ENCODE measurements around the gene CCDC33.

Gene CCDC33

DNA sequence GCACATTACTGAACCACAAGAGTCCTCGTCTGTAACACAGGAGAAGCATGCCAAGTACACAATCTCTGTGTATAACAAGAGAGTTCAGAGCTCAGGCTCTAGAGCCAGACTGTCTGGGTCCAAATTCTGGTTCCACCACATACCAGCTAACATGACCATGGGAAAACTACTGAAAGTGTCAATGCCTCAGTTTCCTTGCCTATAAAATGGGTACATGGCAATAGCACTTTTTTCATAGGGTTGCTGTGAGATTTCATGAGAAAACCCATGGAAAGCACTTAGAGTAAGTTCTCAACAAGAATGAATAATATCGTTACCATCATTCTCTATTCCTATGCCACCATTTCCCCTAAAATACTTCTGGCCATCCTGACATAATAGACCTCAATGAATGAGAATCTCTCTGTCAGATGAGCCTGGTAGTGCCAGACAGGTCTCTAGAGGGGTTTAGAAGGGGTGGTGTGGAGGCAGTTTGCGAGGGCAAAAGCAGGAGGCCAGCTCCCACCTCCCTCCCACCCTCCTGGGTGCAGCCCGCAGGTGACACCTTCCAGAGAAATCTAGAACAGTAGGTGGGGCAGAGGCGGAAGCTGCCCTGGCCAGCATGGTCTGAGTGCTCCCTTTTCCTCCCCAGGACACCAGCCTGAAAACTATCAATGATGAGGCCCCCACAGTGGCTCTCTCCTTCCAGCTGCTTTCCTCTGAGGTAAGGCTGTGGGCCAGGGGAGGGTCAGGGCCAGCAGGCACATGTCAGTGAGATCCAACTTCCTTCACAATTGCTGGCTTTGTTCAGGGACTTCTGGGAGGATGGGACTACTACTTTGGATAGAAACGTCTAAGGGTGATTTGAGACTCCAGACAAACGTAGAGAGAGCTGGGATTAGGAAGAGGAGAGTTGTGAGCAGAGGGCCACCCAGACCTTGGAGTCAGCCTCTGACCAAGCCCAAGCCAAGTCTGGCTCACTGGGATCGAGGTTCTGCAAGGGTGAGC is 45.3 kb downstream of the CCDC33 start:
- DNase-seq (ENCODE audit: insufficient read length, low spot score) (no peak), FAIRE-seq (no peak)
- TF ChIP-seq, protein P1, sequence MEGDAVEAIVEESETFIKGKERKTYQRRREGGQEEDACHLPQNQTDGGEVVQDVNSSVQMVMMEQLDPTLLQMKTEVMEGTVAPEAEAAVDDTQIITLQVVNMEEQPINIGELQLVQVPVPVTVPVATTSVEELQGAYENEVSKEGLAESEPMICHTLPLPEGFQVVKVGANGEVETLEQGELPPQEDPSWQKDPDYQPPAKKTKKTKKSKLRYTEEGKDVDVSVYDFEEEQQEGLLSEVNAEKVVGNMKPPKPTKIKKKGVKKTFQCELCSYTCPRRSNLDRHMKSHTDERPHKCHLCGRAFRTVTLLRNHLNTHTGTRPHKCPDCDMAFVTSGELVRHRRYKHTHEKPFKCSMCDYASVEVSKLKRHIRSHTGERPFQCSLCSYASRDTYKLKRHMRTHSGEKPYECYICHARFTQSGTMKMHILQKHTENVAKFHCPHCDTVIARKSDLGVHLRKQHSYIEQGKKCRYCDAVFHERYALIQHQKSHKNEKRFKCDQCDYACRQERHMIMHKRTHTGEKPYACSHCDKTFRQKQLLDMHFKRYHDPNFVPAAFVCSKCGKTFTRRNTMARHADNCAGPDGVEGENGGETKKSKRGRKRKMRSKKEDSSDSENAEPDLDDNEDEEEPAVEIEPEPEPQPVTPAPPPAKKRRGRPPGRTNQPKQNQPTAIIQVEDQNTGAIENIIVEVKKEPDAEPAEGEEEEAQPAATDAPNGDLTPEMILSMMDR (IDR thresholded peaks at IDR 0.05; ENCODE audit: insufficient read depth, missing control alignments), result no peak

DNA sequence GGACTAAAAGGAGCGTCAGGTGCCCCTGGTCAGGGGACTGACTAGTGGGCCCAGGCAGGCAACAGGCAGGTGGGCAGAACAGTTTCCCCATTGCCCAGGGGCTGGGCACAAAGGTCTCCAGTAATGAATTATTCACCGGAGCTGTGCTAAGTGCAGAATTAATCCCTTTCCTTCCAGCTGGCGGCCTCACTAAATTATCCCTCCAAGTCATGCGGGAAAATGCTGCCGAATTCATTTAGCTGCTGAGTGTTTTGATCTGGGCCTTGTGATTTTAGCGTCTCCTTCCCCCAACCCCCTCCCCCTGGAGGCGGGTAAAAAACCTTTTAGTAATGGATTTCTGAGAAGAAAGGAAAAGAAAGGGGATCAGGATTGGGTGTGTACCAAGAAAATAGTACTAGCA is 47.2 kb downstream of the CCDC33 start:
- FAIRE-seq (no peak), DNase-seq (ENCODE audit: insufficient read length, low spot score) (peak; percentile 72)
- TF ChIP-seq, protein P1 (IDR thresholded peaks at IDR 0.05; ENCODE audit: insufficient read depth, missing control alignments), result no peak

DNA sequence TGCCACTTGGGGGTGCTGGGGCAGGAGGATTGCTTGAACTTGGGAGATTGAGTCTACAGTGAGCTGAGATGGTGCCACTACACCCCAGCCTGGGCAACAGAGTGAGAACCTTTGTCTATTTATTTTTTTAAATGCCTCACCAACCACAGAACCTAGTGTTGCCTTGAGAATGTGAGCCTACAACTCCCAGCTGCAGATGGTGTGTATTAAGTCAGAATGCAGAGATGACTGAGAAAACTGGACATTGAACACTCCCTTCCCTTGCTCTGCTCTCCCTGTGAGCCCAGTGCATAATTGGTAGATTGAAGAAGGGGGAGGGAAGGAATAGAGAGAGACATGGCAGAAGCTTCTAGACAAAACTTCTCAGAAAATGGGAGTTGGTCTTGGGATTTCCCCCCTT is 53.5 kb downstream of the CCDC33 start:
- DNase-seq (ENCODE audit: insufficient read length, low spot score) (no peak), FAIRE-seq (no peak)
- TF ChIP-seq, protein P1 (IDR thresholded peaks at IDR 0.05; ENCODE audit: insufficient read depth, missing control alignments), result no peak

DNA sequence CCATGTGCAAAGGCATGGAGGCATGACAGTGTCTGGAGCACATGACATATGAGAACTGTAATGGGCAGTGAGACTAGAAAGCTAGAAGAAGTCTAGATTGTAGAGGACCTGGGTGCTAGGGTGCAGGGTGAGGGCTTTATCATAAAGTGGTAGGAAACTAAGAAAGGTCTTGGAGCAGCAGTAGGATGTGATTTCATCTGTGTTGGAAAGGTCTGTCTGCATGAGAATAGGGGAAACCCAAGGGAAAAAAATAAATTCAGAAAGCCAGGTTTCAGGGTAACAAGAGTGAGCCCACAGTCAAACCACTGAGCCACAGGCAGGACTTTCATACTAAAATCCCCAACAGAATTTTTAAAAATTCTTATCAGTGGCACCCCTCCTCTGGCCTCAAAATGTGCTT is 54.5 kb downstream of the CCDC33 start:
- FAIRE-seq (no peak), DNase-seq (ENCODE audit: insufficient read length, low spot score) (no peak)
- TF ChIP-seq, protein P1 (IDR thresholded peaks at IDR 0.05; ENCODE audit: insufficient read depth, missing control alignments), result no peak

DNA sequence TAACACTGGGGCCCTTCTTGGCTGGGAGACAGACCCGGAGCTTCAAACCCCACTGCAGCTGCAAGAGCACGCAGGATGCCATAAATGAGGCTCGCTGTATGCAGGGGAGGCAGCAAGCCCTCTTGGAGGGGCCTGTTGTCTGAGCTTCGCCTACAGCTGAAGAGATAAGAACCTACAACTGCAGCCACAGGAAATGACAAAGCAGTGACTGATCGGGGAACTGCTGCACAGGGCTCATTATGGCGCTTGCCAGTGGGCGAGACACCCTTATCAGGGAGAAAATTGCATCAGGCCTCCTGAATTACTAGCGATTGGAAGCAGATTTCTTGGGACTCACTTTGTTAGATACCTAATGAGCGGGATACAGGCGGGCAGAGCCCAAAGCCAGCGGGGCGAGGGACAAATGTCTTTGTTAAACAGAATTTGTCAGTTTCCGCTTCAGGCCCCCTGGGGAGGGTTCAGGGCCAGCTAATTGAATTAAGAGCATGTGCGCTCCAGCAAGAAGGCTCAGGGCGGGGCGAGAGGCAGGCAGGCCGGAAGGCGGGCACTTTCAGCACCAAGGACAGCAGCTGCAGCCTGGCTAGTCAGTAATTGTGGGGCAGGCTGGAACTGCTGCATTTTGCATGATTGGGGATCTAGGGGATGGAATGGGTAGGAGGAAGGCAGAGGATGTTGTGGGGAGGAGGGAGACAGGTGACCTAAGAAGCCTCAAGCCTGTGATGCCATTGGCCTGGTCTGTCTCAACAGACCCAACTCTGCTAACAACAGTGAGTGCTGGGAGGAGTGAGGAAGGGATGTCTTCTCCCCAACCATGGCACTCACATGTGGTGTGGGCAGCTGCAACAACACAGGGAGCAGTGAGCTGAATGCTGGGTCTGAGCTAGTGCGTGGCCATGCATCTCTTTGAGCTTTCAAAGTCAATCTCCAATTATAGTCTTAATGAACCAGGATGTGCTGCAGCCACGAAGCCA is 55.3 kb downstream of the CCDC33 start:
- no peak for FAIRE-seq
- DNase-seq (ENCODE audit: insufficient read length, low spot score), result no peak
- TF ChIP-seq, protein P1 (IDR thresholded peaks at IDR 0.05; ENCODE audit: insufficient read depth, missing control alignments), result no peak

DNA sequence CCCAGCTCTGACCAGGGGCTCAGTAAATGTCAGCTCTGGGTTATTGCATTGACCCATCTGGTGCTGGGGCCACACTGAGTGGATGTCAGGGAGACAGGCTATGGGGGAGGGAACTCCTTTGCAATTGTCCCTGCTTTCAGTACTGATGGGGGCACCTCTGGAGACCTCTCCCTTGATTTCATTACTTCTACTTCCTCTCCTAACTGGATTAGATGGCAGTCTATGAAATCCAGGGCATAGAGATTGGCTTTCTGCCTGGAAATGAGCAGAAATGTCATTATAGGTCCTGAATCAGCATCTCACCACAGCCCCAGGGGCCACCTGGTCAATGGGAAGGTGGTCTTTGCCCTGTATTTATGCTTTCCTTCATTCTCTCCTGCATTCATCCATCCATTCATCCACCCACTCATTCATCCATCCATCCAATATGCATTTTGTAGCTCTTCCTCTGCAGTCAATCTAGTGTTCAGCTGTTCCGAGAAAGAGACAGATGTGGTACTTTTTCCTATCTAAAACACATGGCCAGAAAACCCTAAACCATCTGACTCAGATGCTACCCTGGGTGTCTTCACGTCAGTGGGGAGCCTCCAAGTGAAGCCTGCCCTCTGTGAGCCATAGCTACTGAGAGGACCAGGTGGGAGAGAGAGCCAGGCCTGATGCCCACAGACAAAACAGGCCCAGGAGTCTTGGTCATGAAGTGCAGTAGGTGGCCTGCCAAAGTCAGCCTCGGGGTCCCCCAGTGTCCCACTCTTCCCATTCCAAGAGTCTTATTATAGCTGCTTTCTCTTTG is 57.1 kb downstream of the CCDC33 start:
- TF ChIP-seq, protein P1 (IDR thresholded peaks at IDR 0.05; ENCODE audit: insufficient read depth, missing control alignments), result no peak
- DNase-seq (ENCODE audit: insufficient read length, low spot score) (no peak), FAIRE-seq (no peak)

Data from D721Med (cell line).